Measurements from ENCODE around the gene DDX1. TPM values are rescaled to one million over a fixed set of nuclear protein-coding genes. Genes with fewer than 3 reads are reported as not detected.

Gene DDX1
- total and polyA plus RNA-seq, 2 donors (not counting 3 experiments of a cell fraction or from before 2014, with no cell fraction given), result 41.2 to 117 TPM

GRCh38 chr2:15665943-15666460, 74.3 kb downstream of the DDX1 start:
- no peaks in the 10 kb centered on the region for H4K20me1 ChIP-seq (replicated peaks; ENCODE audit: control insufficient read depth, extremely low read depth, insufficient read depth, low read length)
- H3K27me3 ChIP-seq (ENCODE audit: control insufficient read depth in 2 of 2, insufficient read depth in 2 of 2, low read length in 2 of 2), result no peaks in the 10 kb centered on the region
- CTCF ChIA-PET, result no interaction called here
- dilution Hi-C loops (cut with MboI; ENCODE audit: extremely low pct_ligation_motif_present, low sequenced_read_pairs) (no loop called here), intact Hi-C loops (cut with micrococcal nuclease) (no loop called here)
- FAIRE-seq (no peak), DNase-seq (ENCODE audit: low read depth, low spot score) (no peak)
- no peak overlapping the region for H3K4me3 ChIP-seq (replicated peaks in 1 of 3; ENCODE audit: insufficient read depth in 1 of 3, low read depth in 1 of 3, low read length in 3 of 3)
- H3K9ac ChIP-seq (replicated peaks; ENCODE audit: extremely low read depth, insufficient read depth, low read length), result no peak overlapping the region
- no peaks in the 10 kb centered on the region for H3K79me2 ChIP-seq (ENCODE audit: control insufficient read depth, insufficient read depth, low read length)
- H3K4me2 ChIP-seq (ENCODE audit: insufficient read depth, low read length), result no peak overlapping the region
- POLR2A ChIA-PET, result no interaction called here
- H3K4me1 ChIP-seq (ENCODE audit: control insufficient read depth, extremely low read depth, insufficient read depth, low read length), result peaks cover 24% of the 10 kb centered on the region
- no peak overlapping the region for H2AFZ ChIP-seq (ENCODE audit: low read depth, low read length)
- H3K36me3 ChIP-seq (ENCODE audit: control insufficient read depth in 2 of 2, extremely low read depth in 1 of 2, insufficient read depth in 2 of 2, low read length in 2 of 2), result no peaks in the 10 kb centered on the region
- H3K27ac ChIP-seq (ENCODE audit: insufficient read depth, low read depth, low read length), result no peak overlapping the region
- no TSS peak for BruUV-seq (replicated peaks)
- no peaks in the 10 kb centered on the region for H3K9me1 ChIP-seq (replicated peaks; ENCODE audit: control insufficient read depth, extremely low read depth, insufficient read depth, low read length)
- H3K9me3 ChIP-seq (replicated peaks; ENCODE audit: control insufficient read depth, insufficient read depth, low read length), result no peaks in the 10 kb centered on the region
- TF ChIP-seq JUN (IDR thresholded peaks at IDR 0.05; ENCODE audit: borderline replicate concordance, insufficient read depth, insufficient read length, low read depth) (no peak), MYC (IDR thresholded peaks at IDR 0.05; ENCODE audit: low read depth, low read length) (no peak), CTCF (IDR thresholded peaks at IDR 0.05; ENCODE audit: extremely low read depth in 1 of 2, insufficient read depth in 1 of 2, low read depth in 1 of 2, low read length in 2 of 2) (no peak), EZH2 (IDR thresholded peaks at IDR 0.05; ENCODE audit: borderline replicate concordance, low read depth, low read length, severe bottlenecking) (no peak), POLR2A (IDR thresholded peaks at IDR 0.05; ENCODE audit: low read depth, low read length) (no peak), GATA2 (IDR thresholded peaks at IDR 0.05; ENCODE audit: insufficient read depth, insufficient read length, low read depth, low read length) (no peak)

Data from endothelial cell of umbilical vein (primary cell).